Measurements from ENCODE around the gene NR2C2AP. TPM values are rescaled to one million over a fixed set of nuclear protein-coding genes. Genes with fewer than 3 reads are reported as not detected.
A peak's percentile ranks its signal among the peaks of the same experiment; 100 is the strongest.

The NR2C2AP gene
- total RNA-seq, 1 experiment from 2014 or later = 25.7 TPM

GRCh38 chr19:19192078-19192882 is 10.9 kb downstream of the NR2C2AP start, which contains the start of the genes BORCS8 and RFXANK:
Gene BORCS8, minus strand, starts transcription at chr19:19192152. Its CDS starts 35 bp downstream, at chr19:19192117.
Gene RFXANK, plus strand, starts transcription at chr19:19192258. Its CDS starts 1,689 bp downstream, at chr19:19193947.
- peaks cover 22% of the 10 kb centered on the region for H3K4me1 ChIP-seq (replicated peaks; ENCODE audit: insufficient read depth)
- peak within 1 kb of the TSS; percentile 99 for H2AFZ ChIP-seq
- BruUV-seq (replicated peaks) = no TSS peak
- no peaks in the 10 kb centered on the region for H3K9me2 ChIP-seq (ENCODE audit: insufficient read depth)
- no peaks in the 10 kb centered on the region for H3F3A ChIP-seq (ENCODE audit: insufficient read depth, low read depth)
- H3K4me3 ChIP-seq = peak within 1 kb of the TSS; percentile 84
- peaks cover 43% of the 10 kb centered on the region for H3K79me2 ChIP-seq (ENCODE audit: low read depth)
- H3K4me2 ChIP-seq = peak within 1 kb of the TSS; percentile 84
- TF ChIP-seq CTCF (conservative IDR thresholded peaks at IDR 0.05) = no peak
- no peak for TF ChIP-seq EZH2 (IDR thresholded peaks at IDR 0.05; ENCODE audit: low read depth)
- no peaks in the 10 kb centered on the region for H3K27me3 ChIP-seq (ENCODE audit: insufficient read depth, low read depth)
- ChIA-PET CTCF (interaction anchor here (0.5 to 0.7 kb wide), 3 partner anchors 28 to 410 kb away, joined by 3 to 6 read pairs (median 5); no protein-coding TSS in a partner anchor), POLR2A (ENCODE audit: unreplicated experiment) (interaction anchor here (0.6 to 1.3 kb wide), 3 partner anchors 11 to 296 kb away, joined by 3 to 66 read pairs (median 7); partner anchors contain the start of gene NR2C2AP)
- peak within 1 kb of the TSS; percentile 85 for H3K27ac ChIP-seq
- no peaks in the 10 kb centered on the region for H4K20me1 ChIP-seq (ENCODE audit: insufficient read depth)
- peak; percentile 98 to 99 for DNase-seq
- no peaks in the 10 kb centered on the region for H3K9me3 ChIP-seq (ENCODE audit: insufficient read depth, low read depth)
- H3K36me3 ChIP-seq (ENCODE audit: low read depth) = 0 out of 2 replicates have a peak, but pooled peaks cover 9% of the 10 kb centered on the region
- intact Hi-C loops (cut with micrococcal nuclease; ENCODE audit: unreplicated experiment) = loop anchor here (5.0 kb wide), 1 partner anchor 130 kb away; the partner anchor contains the start of genes MAU2 and SUGP1

GRCh38 chr19:19191768-19192077 is 11.5 kb downstream of the NR2C2AP start:
- H3K27me3 ChIP-seq (ENCODE audit: insufficient read depth, low read depth) = no peaks in the 10 kb centered on the region
- H2AFZ ChIP-seq = peak overlapping the region; percentile 99
- 0 out of 2 replicates have a peak, but pooled peaks cover 1% of the 10 kb centered on the region for H3F3A ChIP-seq (ENCODE audit: insufficient read depth, low read depth)
- H3K27ac ChIP-seq = peak overlapping the region; percentile 85
- peak overlapping the region; percentile 77 for H3K4me2 ChIP-seq
- CTCF ChIA-PET = interaction anchor here (0.7 kb wide), 1 partner anchor 353 kb away, joined by 5 read pairs; no protein-coding TSS in a partner anchor
- H3K4me1 ChIP-seq (replicated peaks; ENCODE audit: insufficient read depth) = peaks cover 22% of the 10 kb centered on the region
- no peaks in the 10 kb centered on the region for H4K20me1 ChIP-seq (ENCODE audit: insufficient read depth)
- H3K9me3 ChIP-seq (ENCODE audit: insufficient read depth, low read depth) = no peaks in the 10 kb centered on the region
- H3K79me2 ChIP-seq (ENCODE audit: low read depth) = peaks cover 43% of the 10 kb centered on the region
- H3K36me3 ChIP-seq (ENCODE audit: low read depth) = 0 out of 2 replicates have a peak, but pooled peaks cover 5% of the 10 kb centered on the region
- H3K4me3 ChIP-seq = peak overlapping the region; percentile 84
- intact Hi-C loops (cut with micrococcal nuclease; ENCODE audit: unreplicated experiment) = loop anchor here (5.0 kb wide), 1 partner anchor 131 kb away; the partner anchor contains the start of genes MAU2 and SUGP1
- TSS peak; percentile 48 for BruUV-seq (replicated peaks)
- DNase-seq = peak in 1 of 2 experiments; percentile 20
- POLR2A ChIA-PET (ENCODE audit: unreplicated experiment) = interaction anchor here (0.6 kb wide), 2 partner anchors 11 to 15 kb away, joined by 3 to 4 read pairs; partner anchors contain the start of gene NR2C2AP
- TF ChIP-seq EZH2 (IDR thresholded peaks at IDR 0.05; ENCODE audit: low read depth) (no peak), CTCF (conservative IDR thresholded peaks at IDR 0.05) (no peak)
- no peaks in the 10 kb centered on the region for H3K9me2 ChIP-seq (ENCODE audit: insufficient read depth)

GRCh38 chr19:19186742-19187141 is 16.5 kb downstream of the NR2C2AP start:
- ChIA-PET CTCF (no interaction called here), POLR2A (ENCODE audit: unreplicated experiment) (no interaction called here)
- H3F3A ChIP-seq (ENCODE audit: insufficient read depth, low read depth) = 0 out of 2 replicates have a peak, but pooled peaks cover 5% of the 10 kb centered on the region
- H2AFZ ChIP-seq = no peak overlapping the region
- H3K4me2 ChIP-seq = no peak overlapping the region
- H4K20me1 ChIP-seq (ENCODE audit: insufficient read depth) = no peaks in the 10 kb centered on the region; the same call in 1 of the 2 replicates
- intact Hi-C loops (cut with micrococcal nuclease; ENCODE audit: unreplicated experiment) = no loop called here
- H3K9me2 ChIP-seq (ENCODE audit: insufficient read depth) = no peaks in the 10 kb centered on the region
- no peak for DNase-seq
- no peaks in the 10 kb centered on the region; the same call in 1 of the 2 replicates for H3K36me3 ChIP-seq (ENCODE audit: low read depth)
- no TSS peak for BruUV-seq (replicated peaks)
- no peak overlapping the region for H3K4me3 ChIP-seq
- H3K27ac ChIP-seq = no peak overlapping the region
- no peak for TF ChIP-seq CTCF (conservative IDR thresholded peaks at IDR 0.05)
- no peak for TF ChIP-seq EZH2 (IDR thresholded peaks at IDR 0.05; ENCODE audit: low read depth)
- peaks cover 13% of the 10 kb centered on the region for H3K4me1 ChIP-seq (replicated peaks; ENCODE audit: insufficient read depth)
- peaks cover 27% of the 10 kb centered on the region for H3K79me2 ChIP-seq (ENCODE audit: low read depth)
- no peaks in the 10 kb centered on the region for H3K9me3 ChIP-seq (ENCODE audit: insufficient read depth, low read depth)
- H3K27me3 ChIP-seq (ENCODE audit: insufficient read depth, low read depth) = no peaks in the 10 kb centered on the region

Data from PC-9 (cell line).